H1 (cell line): ENCODE results near the gene COX7A2. TPM values are rescaled to one million over a fixed set of nuclear protein-coding genes. Genes with fewer than 3 reads are reported as not detected.

Source experiments
- ASH2L ChIP-seq: fragments of 200-600, 300-600 bp; sonication (generic); IDR thresholded peaks from one replicate; pipeline ENCODE4 v1.7.1; 2017; ENCODE audit warnings: low read length
- EGR1 ChIP-seq: IDR thresholded peaks from 2 replicates; pipeline ENCODE4 v1.6.1; 2011; ENCODE audit warnings: low read depth, low read length, borderline replicate concordance
- EZH2 ChIP-seq: fragments of 200-600 bp; sonication (generic); IDR thresholded peaks from 2 replicates; pipeline ENCODE4 v1.7.1; 2012; ENCODE audit warnings: low read depth, mild to moderate bottlenecking, moderate library complexity, low read length, inconsistent platforms; ENCODE audit not compliant: severe bottlenecking
- HDAC2 ChIP-seq, 2 experiments: fragments of 300-600 bp in 1 of 2; sonication (generic) in 1 of 2; IDR thresholded peaks; 2 replicates each; pipeline ENCODE4 v1.6.1; 2011 to 2012; ENCODE audit warnings: low read depth in 2 of 2, low read length in 2 of 2, mild to moderate bottlenecking in 2 of 2, moderate library complexity in 2 of 2, borderline replicate concordance in 1 of 2, inconsistent platforms in 1 of 2
- NANOG ChIP-seq: IDR thresholded peaks from 2 replicates; pipeline ENCODE4 v1.6.1; 2011; ENCODE audit warnings: low read length, low read depth, mild to moderate bottlenecking, inconsistent platforms; ENCODE audit not compliant: insufficient read depth, poor library complexity, severe bottlenecking
- RAD21 ChIP-seq, 2 experiments: IDR thresholded peaks in 1 of 2; conservative IDR thresholded peaks in 1 of 2; 2 replicates each; pipeline ENCODE4 v1.6.1; 2011; ENCODE audit warnings: low read depth in 2 of 2, low read length in 2 of 2, improper control_type of control experiment in 1 of 2, inconsistent platforms in 1 of 2, mild to moderate bottlenecking in 1 of 2, moderate library complexity in 1 of 2
- polyA plus RNA-seq, 7 experiments: library from polyadenylated mRNA; depleted of rRNA in 3 of 7; stranded (reverse) in 5 of 7; unstranded in 2 of 7; fragments of >200 nt in 5 of 7; fragments of 200-250 nt in 2 of 7; gene quantifications; 1 replicate in 5 of 7; 2 replicates in 1 of 7; 4 replicates in 1 of 7; pipeline versions ENCODE4 v1.2.1 to v1.2.3, GENCODE V29; 2011 to 2013; ENCODE audit warnings: missing spikeins in 2 of 7, mixed read lengths in 2 of 7
- total RNA-seq: library from RNA; stranded (reverse); fragmentation: NEBNext Ultra II Directional; extraction: Animal tissue kit (Norgen Biotek cat#: 25700); gene quantifications from 2 replicates; pipeline ENCODE4 v1.2.1, GENCODE V29; 2021
- TF ChIP-seq, protein P1 (sequence below): fragments of 300-600 bp; sonication (generic); IDR thresholded peaks from 2 replicates; pipeline ENCODE4 v1.7.1; 2012; ENCODE audit warnings: low read length, moderate library complexity, mild to moderate bottlenecking, inconsistent platforms; ENCODE audit not compliant: insufficient replicate concordance
- TF ChIP-seq, protein P2 (sequence below): IDR thresholded peaks from 2 replicates; pipeline ENCODE4 v1.6.1; 2012; ENCODE audit warnings: low read length, inconsistent platforms

COX7A2 gene
- total and polyA plus RNA-seq, 2 of the 8 experiments (the other 6 are each of a cell fraction or from before 2014, with no cell fraction given), result 262 to 468 TPM

DNA sequence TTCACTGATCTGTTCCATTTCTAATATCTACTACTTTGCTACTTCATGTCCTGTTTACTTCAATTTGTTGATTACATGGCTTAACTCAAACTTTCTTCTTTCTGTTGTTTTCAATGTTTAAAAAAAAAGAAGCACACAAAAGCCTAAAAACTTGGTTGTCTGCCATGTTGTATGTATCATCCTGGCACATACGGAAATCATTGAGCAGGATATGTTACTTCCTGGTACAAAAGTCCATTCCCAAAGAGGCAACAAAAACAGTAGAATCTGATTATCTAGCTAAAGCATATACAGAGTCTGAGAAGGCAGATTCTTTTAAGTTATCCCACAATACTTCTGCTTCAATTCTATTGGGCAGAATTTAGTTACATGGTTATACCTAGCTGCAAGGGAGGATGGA, 23.2 kb downstream of the COX7A2 start (continued):
- TF ChIP-seq, protein P1, sequence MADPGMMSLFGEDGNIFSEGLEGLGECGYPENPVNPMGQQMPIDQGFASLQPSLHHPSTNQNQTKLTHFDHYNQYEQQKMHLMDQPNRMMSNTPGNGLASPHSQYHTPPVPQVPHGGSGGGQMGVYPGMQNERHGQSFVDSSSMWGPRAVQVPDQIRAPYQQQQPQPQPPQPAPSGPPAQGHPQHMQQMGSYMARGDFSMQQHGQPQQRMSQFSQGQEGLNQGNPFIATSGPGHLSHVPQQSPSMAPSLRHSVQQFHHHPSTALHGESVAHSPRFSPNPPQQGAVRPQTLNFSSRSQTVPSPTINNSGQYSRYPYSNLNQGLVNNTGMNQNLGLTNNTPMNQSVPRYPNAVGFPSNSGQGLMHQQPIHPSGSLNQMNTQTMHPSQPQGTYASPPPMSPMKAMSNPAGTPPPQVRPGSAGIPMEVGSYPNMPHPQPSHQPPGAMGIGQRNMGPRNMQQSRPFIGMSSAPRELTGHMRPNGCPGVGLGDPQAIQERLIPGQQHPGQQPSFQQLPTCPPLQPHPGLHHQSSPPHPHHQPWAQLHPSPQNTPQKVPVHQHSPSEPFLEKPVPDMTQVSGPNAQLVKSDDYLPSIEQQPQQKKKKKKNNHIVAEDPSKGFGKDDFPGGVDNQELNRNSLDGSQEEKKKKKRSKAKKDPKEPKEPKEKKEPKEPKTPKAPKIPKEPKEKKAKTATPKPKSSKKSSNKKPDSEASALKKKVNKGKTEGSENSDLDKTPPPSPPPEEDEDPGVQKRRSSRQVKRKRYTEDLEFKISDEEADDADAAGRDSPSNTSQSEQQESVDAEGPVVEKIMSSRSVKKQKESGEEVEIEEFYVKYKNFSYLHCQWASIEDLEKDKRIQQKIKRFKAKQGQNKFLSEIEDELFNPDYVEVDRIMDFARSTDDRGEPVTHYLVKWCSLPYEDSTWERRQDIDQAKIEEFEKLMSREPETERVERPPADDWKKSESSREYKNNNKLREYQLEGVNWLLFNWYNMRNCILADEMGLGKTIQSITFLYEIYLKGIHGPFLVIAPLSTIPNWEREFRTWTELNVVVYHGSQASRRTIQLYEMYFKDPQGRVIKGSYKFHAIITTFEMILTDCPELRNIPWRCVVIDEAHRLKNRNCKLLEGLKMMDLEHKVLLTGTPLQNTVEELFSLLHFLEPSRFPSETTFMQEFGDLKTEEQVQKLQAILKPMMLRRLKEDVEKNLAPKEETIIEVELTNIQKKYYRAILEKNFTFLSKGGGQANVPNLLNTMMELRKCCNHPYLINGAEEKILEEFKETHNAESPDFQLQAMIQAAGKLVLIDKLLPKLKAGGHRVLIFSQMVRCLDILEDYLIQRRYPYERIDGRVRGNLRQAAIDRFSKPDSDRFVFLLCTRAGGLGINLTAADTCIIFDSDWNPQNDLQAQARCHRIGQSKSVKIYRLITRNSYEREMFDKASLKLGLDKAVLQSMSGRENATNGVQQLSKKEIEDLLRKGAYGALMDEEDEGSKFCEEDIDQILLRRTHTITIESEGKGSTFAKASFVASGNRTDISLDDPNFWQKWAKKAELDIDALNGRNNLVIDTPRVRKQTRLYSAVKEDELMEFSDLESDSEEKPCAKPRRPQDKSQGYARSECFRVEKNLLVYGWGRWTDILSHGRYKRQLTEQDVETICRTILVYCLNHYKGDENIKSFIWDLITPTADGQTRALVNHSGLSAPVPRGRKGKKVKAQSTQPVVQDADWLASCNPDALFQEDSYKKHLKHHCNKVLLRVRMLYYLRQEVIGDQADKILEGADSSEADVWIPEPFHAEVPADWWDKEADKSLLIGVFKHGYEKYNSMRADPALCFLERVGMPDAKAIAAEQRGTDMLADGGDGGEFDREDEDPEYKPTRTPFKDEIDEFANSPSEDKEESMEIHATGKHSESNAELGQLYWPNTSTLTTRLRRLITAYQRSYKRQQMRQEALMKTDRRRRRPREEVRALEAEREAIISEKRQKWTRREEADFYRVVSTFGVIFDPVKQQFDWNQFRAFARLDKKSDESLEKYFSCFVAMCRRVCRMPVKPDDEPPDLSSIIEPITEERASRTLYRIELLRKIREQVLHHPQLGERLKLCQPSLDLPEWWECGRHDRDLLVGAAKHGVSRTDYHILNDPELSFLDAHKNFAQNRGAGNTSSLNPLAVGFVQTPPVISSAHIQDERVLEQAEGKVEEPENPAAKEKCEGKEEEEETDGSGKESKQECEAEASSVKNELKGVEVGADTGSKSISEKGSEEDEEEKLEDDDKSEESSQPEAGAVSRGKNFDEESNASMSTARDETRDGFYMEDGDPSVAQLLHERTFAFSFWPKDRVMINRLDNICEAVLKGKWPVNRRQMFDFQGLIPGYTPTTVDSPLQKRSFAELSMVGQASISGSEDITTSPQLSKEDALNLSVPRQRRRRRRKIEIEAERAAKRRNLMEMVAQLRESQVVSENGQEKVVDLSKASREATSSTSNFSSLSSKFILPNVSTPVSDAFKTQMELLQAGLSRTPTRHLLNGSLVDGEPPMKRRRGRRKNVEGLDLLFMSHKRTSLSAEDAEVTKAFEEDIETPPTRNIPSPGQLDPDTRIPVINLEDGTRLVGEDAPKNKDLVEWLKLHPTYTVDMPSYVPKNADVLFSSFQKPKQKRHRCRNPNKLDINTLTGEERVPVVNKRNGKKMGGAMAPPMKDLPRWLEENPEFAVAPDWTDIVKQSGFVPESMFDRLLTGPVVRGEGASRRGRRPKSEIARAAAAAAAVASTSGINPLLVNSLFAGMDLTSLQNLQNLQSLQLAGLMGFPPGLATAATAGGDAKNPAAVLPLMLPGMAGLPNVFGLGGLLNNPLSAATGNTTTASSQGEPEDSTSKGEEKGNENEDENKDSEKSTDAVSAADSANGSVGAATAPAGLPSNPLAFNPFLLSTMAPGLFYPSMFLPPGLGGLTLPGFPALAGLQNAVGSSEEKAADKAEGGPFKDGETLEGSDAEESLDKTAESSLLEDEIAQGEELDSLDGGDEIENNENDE, result no peak
- TF ChIP-seq EGR1, result no peak
- no peak for TF ChIP-seq NANOG
- TF ChIP-seq ASH2L, result no peak
- TF ChIP-seq, protein P2, sequence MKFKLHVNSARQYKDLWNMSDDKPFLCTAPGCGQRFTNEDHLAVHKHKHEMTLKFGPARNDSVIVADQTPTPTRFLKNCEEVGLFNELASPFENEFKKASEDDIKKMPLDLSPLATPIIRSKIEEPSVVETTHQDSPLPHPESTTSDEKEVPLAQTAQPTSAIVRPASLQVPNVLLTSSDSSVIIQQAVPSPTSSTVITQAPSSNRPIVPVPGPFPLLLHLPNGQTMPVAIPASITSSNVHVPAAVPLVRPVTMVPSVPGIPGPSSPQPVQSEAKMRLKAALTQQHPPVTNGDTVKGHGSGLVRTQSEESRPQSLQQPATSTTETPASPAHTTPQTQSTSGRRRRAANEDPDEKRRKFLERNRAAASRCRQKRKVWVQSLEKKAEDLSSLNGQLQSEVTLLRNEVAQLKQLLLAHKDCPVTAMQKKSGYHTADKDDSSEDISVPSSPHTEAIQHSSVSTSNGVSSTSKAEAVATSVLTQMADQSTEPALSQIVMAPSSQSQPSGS, result no peak
- no peak for TF ChIP-seq EZH2
- no peak for TF ChIP-seq HDAC2 (IDR thresholded peaks at IDR 0.05; ENCODE audit: borderline replicate concordance in 1 of 2, low read depth in 2 of 2, low read length in 2 of 2)
- TF ChIP-seq RAD21 (IDR thresholded peaks at IDR 0.05 in 1 of 2, conservative IDR thresholded peaks at IDR 0.05 in 1 of 2; ENCODE audit: low read depth in 2 of 2, low read length in 2 of 2), result no peak
